Uterus (tissue), 4 donors: ENCODE measurements around the gene SKAP1. TPM values are rescaled to one million over a fixed set of nuclear protein-coding genes. Genes with fewer than 3 reads are reported as not detected.
"Not testable (repeated sequence)": the region's sequence is repeated elsewhere in the genome, so short reads cannot be mapped to it uniquely, and the experiment has no call there.

Experiments
- DNase-seq, 2 donors: peaks; one replicate each; pipeline ENCODE4 v3.0.0-alpha.2; 2019 to 2020
- H3K27ac ChIP-seq, 2 donors: fragments of 200-600 bp; sonication (generic); 1 replicate in 1 of 2; 2 replicates in 1 of 2; pipeline ENCODE4 v1.5.1; 2016 to 2018
- H3K27me3 ChIP-seq, 2 donors: fragments of 200-600 bp; sonication (generic); one replicate each; pipeline ENCODE4 v1.5.1; 2018 to 2019; ENCODE audit warnings: control low read depth in 1 of 2
- H3K36me3 ChIP-seq, 2 donors: fragments of 200-600 bp; sonication (generic); one replicate each; pipeline ENCODE4 v1.5.1; 2019; ENCODE audit warnings: control low read depth in 1 of 2
- H3K4me1 ChIP-seq, 2 donors: fragments of 200-600 bp; sonication (generic); one replicate each; pipeline ENCODE4 v1.5.1; 2018 to 2019; ENCODE audit warnings: control low read depth in 1 of 2
- H3K4me3 ChIP-seq, 2 donors: fragments of 200-600 bp; sonication (generic); 1 replicate in 1 of 2; 2 replicates in 1 of 2; pipeline ENCODE4 v1.5.1; 2018 to 2019; ENCODE audit warnings: mild to moderate bottlenecking in 1 of 2
- H3K9me3 ChIP-seq, 2 donors: fragments of 200-600 bp; sonication (generic); one replicate each; pipeline ENCODE4 v1.5.1; 2019; ENCODE audit warnings: control low read depth in 1 of 2
- CTCF ChIP-seq, 4 experiments: fragments of 200-600 bp in 2 of 4; fragments of 450-650 bp in 2 of 4; sonication (generic) in 2 of 4; IDR thresholded peaks; one replicate each; pipeline ENCODE4 v1.5.1; 2016 to 2019; ENCODE audit warnings: antibody characterized with exemption in 4 of 4, mild to moderate bottlenecking in 2 of 4, moderate library complexity in 1 of 4
- POLR2A ChIP-seq, 2 donors: fragments of 450-650 bp; IDR thresholded peaks; one replicate each; pipeline ENCODE4 v1.6.1; 2016; ENCODE audit warnings: antibody characterized with exemption in 2 of 2, mild to moderate bottlenecking in 1 of 2, moderate library complexity in 1 of 2
- intact Hi-C: fragments of 100-400 bp; cut with DNase I; formaldehyde crosslinking; loops from one replicate; pipeline ENCODE4 v1.15.1; 2023; ENCODE audit warnings: low total_unique reads
- total RNA-seq, 4 donors: library from RNA; depleted of rRNA in 3 of 4; stranded (reverse); fragments of >200 nt in 3 of 4; gene quantifications; one replicate each; pipeline versions ENCODE4 v1.1.0 to v1.2.4, GENCODE V29; 2014 to 2023
- donor health status: DM: yes; HTN: yes; CAD: no.

Gene SKAP1
- total RNA-seq, 4 donors from 2014 or later = 0.51 to 2.4 (median 1.9) TPM; not detected in 1

GRCh38 chr17:48457080-48457836, 27.2 kb upstream of the SKAP1 start:
- Histone ChIP-seq H3K4me1 (no peaks in the 10 kb centered on the region), H3K27ac (no peak overlapping the region), H3K27me3 (no peaks in the 10 kb centered on the region), H3K4me3 (no peak overlapping the region), H3K36me3 (no peaks in the 10 kb centered on the region), H3K9me3 (no peaks in the 10 kb centered on the region)
- peak; percentile 62 to 72 (median 65) for TF ChIP-seq CTCF (IDR thresholded peaks at IDR 0.05)
- no peak for TF ChIP-seq POLR2A (IDR thresholded peaks at IDR 0.05)
- peak; percentile 16 to 30 for DNase-seq
- intact Hi-C loops = no loop called here

- H3K4me3 ChIP-seq = no peak overlapping the region
- intact Hi-C loops = no loop called here
- no peak overlapping the region for H3K27ac ChIP-seq
- H3K4me1 ChIP-seq = no peaks in the 10 kb centered on the region
- no peak for DNase-seq
- H3K27me3 ChIP-seq = no peaks in the 10 kb centered on the region
- no peaks in the 10 kb centered on the region for H3K9me3 ChIP-seq
- TF ChIP-seq CTCF (IDR thresholded peaks at IDR 0.05) (no peak), POLR2A (IDR thresholded peaks at IDR 0.05) (no peak)
- H3K36me3 ChIP-seq = no peaks in the 10 kb centered on the region
Observed at GRCh38 chr17:48456589-48456988, 26.6 kb upstream of the SKAP1 start.

GRCh38 chr17:48455791-48456190, 25.8 kb upstream of the SKAP1 start:
- no peak for DNase-seq
- H3K36me3 ChIP-seq = no peaks in the 10 kb centered on the region
- H3K4me1 ChIP-seq = no peaks in the 10 kb centered on the region
- no peaks in the 10 kb centered on the region for H3K27me3 ChIP-seq
- H3K27ac ChIP-seq = no peak overlapping the region
- no peaks in the 10 kb centered on the region for H3K9me3 ChIP-seq
- no peak overlapping the region for H3K4me3 ChIP-seq
- TF ChIP-seq CTCF (IDR thresholded peaks at IDR 0.05) (no peak), POLR2A (IDR thresholded peaks at IDR 0.05) (no peak)
- intact Hi-C loops = no loop called here

GRCh38 chr17:48453447-48453846, 23.4 kb upstream of the SKAP1 start:
- intact Hi-C loops = no loop called here
- no peaks in the 10 kb centered on the region for H3K36me3 ChIP-seq
- H3K9me3 ChIP-seq = no peaks in the 10 kb centered on the region
- no peak overlapping the region for H3K27ac ChIP-seq
- DNase-seq = no peak
- no peaks in the 10 kb centered on the region for H3K4me1 ChIP-seq
- no peak for TF ChIP-seq CTCF (IDR thresholded peaks at IDR 0.05)
- no peak for TF ChIP-seq POLR2A (IDR thresholded peaks at IDR 0.05)
- H3K4me3 ChIP-seq = no peak overlapping the region
- no peaks in the 10 kb centered on the region for H3K27me3 ChIP-seq

- TF ChIP-seq POLR2A (IDR thresholded peaks at IDR 0.05) (no peak), CTCF (IDR thresholded peaks at IDR 0.05) (no peak)
- H3K4me3 ChIP-seq = no peak overlapping the region
- H3K4me1 ChIP-seq = no peaks in the 10 kb centered on the region
- H3K36me3 ChIP-seq = no peaks in the 10 kb centered on the region
- no peak for DNase-seq
- no peaks in the 10 kb centered on the region for H3K9me3 ChIP-seq
- H3K27me3 ChIP-seq = no peaks in the 10 kb centered on the region
- H3K27ac ChIP-seq = no peak overlapping the region
- intact Hi-C loops = no loop called here
Observed at GRCh38 chr17:48451489-48451888, 21.5 kb upstream of the SKAP1 start.

GRCh38 chr17:48449335-48449734, 19.3 kb upstream of the SKAP1 start:
- intact Hi-C loops, H3K27me3 ChIP-seq, DNase-seq: not testable (repeated sequence)

More at GRCh38 chr17:48449335-48449734, 19.3 kb upstream of the SKAP1 start:
- H3K4me1 ChIP-seq, H3K36me3 ChIP-seq, H3K4me3 ChIP-seq, H3K27ac ChIP-seq, H3K9me3 ChIP-seq: not testable (repeated sequence)
